GM12878 (cell line): ENCODE measurements around the gene MR1. TPM values are rescaled to one million over a fixed set of nuclear protein-coding genes. Genes with fewer than 3 reads are reported as not detected.

ENCODE experiments used
- ATAC-seq: fragments of 200-7000 bp; cut with Tn5 transposase; 3 replicates; pipeline ENCODE4 v1.9.1; 2020; ENCODE audit warnings: mild to moderate bottlenecking, moderate library complexity
- BruUV-seq: library from RNA; stranded (reverse); fragments of 400-500 nt; replicated peaks from 2 replicates; lab custom pipeline; 2021; lab: Mats Ljungman, UMichigan
- CTCF ChIA-PET: fragments of 300-600 bp; sonication (Branson Sonifier 250); formaldehyde crosslinking; extraction: SDS; loops from one replicate; lab custom pipeline; 2021; ENCODE audit warnings: inconsistent platforms; lab: Yijun Ruan, JAX
- POLR2A ChIA-PET: fragments of 350-600 bp; formaldehyde crosslinking; extraction: SDS; loops from one replicate; lab custom pipeline; 2021; ENCODE audit warnings: inconsistent platforms; lab: Charles Lee
- RAD21 ChIA-PET: fragments of 300-600 bp; sonication (Branson Sonifier 250); formaldehyde crosslinking; loops from one replicate; lab custom pipeline; 2023; ENCODE audit warnings: antibody characterized with exemption; ENCODE audit not compliant: unreplicated experiment; lab: Charles Lee
- SMC1A ChIA-PET: fragments of 300-600 bp; sonication (Branson Sonifier 250); formaldehyde crosslinking; loops from one replicate; lab custom pipeline; 2023; ENCODE audit not compliant: unreplicated experiment, uncharacterized antibody; lab: Charles Lee
- DNase-seq: peaks from one replicate; pipeline ENCODE4 v3.0.0-alpha.2; 2011; ENCODE audit warnings: low read depth, low spot score
- FAIRE-seq: peaks from 3 replicates; lab custom pipeline; 2011; peaks lifted over from hg19 to GRCh38; lab: Jason Lieb, UNC
- H2AFZ ChIP-seq: 2 replicates; pipeline ENCODE4 v1.6.0; 2011; ENCODE audit warnings: low read depth, low read length, control low read depth; ENCODE audit not compliant: control insufficient read depth
- H3K27ac ChIP-seq: 2 replicates; pipeline ENCODE4 v1.5.1; 2011; ENCODE audit warnings: control low read depth; ENCODE audit not compliant: control insufficient read depth, insufficient read depth
- H3K27me3 ChIP-seq, 2 experiments: replicated peaks in 1 of 2; 2 replicates each; pipeline versions ENCODE4 v1.6.0 to v1.6.1; 2011; ENCODE audit warnings: low read length in 1 of 2; ENCODE audit not compliant: control insufficient read depth in 2 of 2, insufficient read depth in 2 of 2
- H3K36me3 ChIP-seq, 2 experiments: 2 replicates each; pipeline ENCODE4 v1.5.1; 2011; ENCODE audit warnings: low read length in 1 of 2; ENCODE audit not compliant: control insufficient read depth in 2 of 2, insufficient read depth in 2 of 2
- H3K4me1 ChIP-seq: 2 replicates; pipeline ENCODE4 v1.6.1; 2011; ENCODE audit warnings: mild to moderate bottlenecking, low read length, moderate library complexity, mixed read lengths; ENCODE audit not compliant: control insufficient read depth, insufficient read depth
- H3K4me2 ChIP-seq: 2 replicates; pipeline ENCODE4 v1.6.0; 2011; ENCODE audit warnings: control low read depth; ENCODE audit not compliant: control insufficient read depth, insufficient read depth
- H3K4me3 ChIP-seq: fragments of 200-600 bp; sonication (generic); 2 replicates; pipeline ENCODE4 v1.5.1; 2016
- H3K79me2 ChIP-seq: 2 replicates; pipeline ENCODE4 v1.6.0; 2011; ENCODE audit warnings: low read length; ENCODE audit not compliant: control insufficient read depth, insufficient read depth
- H3K9ac ChIP-seq: 2 replicates; pipeline ENCODE4 v1.8.0; 2011; ENCODE audit warnings: low read length, control low read depth, mixed read lengths; ENCODE audit not compliant: control insufficient read depth, insufficient read depth
- H3K9me3 ChIP-seq: replicated peaks from 3 replicates; pipeline ENCODE4 v1.5.1; 2011; ENCODE audit warnings: mild to moderate bottlenecking, low read length; ENCODE audit not compliant: control insufficient read depth, insufficient read depth
- H4K20me1 ChIP-seq: 2 replicates; pipeline ENCODE4 v1.6.0; 2011; ENCODE audit not compliant: control insufficient read depth, insufficient read depth
- ATF7 ChIP-seq: fragments of 450-650 bp; IDR thresholded peaks from 2 replicates; pipeline ENCODE4 v1.6.1; 2016; ENCODE audit warnings: low read depth, mild to moderate bottlenecking
- BHLHE40 ChIP-seq, 2 experiments: fragments of 450-650 bp in 1 of 2; IDR thresholded peaks; 2 replicates each; pipeline ENCODE4 v1.6.1; 2011 to 2017; ENCODE audit warnings: low read depth in 2 of 2, borderline replicate concordance in 1 of 2, improper control_type of control experiment in 1 of 2, low read length in 1 of 2, mild to moderate bottlenecking in 1 of 2
- CHD2 ChIP-seq: IDR thresholded peaks from 2 replicates; pipeline ENCODE4 v1.6.1; 2011; ENCODE audit warnings: low read depth, low read length, improper control_type of control experiment, borderline replicate concordance
- HCFC1 ChIP-seq: fragments of 150-350 bp; IDR thresholded peaks from 2 replicates; pipeline ENCODE4 v1.6.1; 2014; ENCODE audit warnings: low read length
- IKZF2 ChIP-seq, 2 experiments: fragments of 450-650 bp; IDR thresholded peaks; 2 replicates each; pipeline ENCODE4 v1.6.1; 2017; ENCODE audit warnings: mild to moderate bottlenecking in 2 of 2, moderate library complexity in 2 of 2
- MTA2 ChIP-seq: fragments of 450-650 bp; IDR thresholded peaks from 2 replicates; pipeline ENCODE4 v1.6.1; 2016; ENCODE audit warnings: low read depth, mild to moderate bottlenecking, moderate library complexity
- MYC ChIP-seq: IDR thresholded peaks from 2 replicates; pipeline ENCODE4 v1.6.1; 2011; ENCODE audit warnings: mild to moderate bottlenecking, low read length, moderate library complexity, inconsistent platforms; ENCODE audit not compliant: insufficient read depth, insufficient replicate concordance, insufficient read length, severe bottlenecking
- NBN ChIP-seq: fragments of 450-650 bp; IDR thresholded peaks from 2 replicates; pipeline ENCODE4 v1.6.1; 2016
- NFIC ChIP-seq: IDR thresholded peaks from 2 replicates; pipeline ENCODE4 v1.6.1; 2012; ENCODE audit warnings: low read depth, mild to moderate bottlenecking, inconsistent platforms, low read length, moderate library complexity
- NFYA ChIP-seq: IDR thresholded peaks from 2 replicates; pipeline ENCODE4 v1.6.1; 2011; ENCODE audit warnings: low read depth, mild to moderate bottlenecking, low read length, improper control_type of control experiment, borderline replicate concordance
- PKNOX1 ChIP-seq: fragments of 450-650 bp; IDR thresholded peaks from 2 replicates; pipeline ENCODE4 v1.6.1; 2016; ENCODE audit warnings: mild to moderate bottlenecking
- RELA ChIP-seq: fragments of 450-650 bp; IDR thresholded peaks from 2 replicates; pipeline ENCODE4 v1.8.0; 2014; ENCODE audit warnings: borderline replicate concordance; ENCODE audit not compliant: partially characterized antibody
- RELB ChIP-seq: fragments of 450-650 bp; IDR thresholded peaks from 2 replicates; pipeline ENCODE4 v1.6.1; 2017; ENCODE audit warnings: low read depth, mild to moderate bottlenecking, moderate library complexity
- RUNX3 ChIP-seq: IDR thresholded peaks from 2 replicates; pipeline ENCODE4 v1.6.1; 2012; ENCODE audit warnings: low read length, inconsistent platforms
- SPI1 ChIP-seq: IDR thresholded peaks from 2 replicates; pipeline ENCODE4 v1.6.1; 2011; ENCODE audit warnings: low read depth, mild to moderate bottlenecking, low read length, moderate library complexity, borderline replicate concordance; ENCODE audit not compliant: insufficient read depth
- TCF7 ChIP-seq: IDR thresholded peaks from 2 replicates; pipeline ENCODE4 v1.6.1; 2014; ENCODE audit warnings: antibody characterized with exemption, borderline replicate concordance
- ZNF274 ChIP-seq: IDR thresholded peaks from one replicate; pipeline ENCODE4 v1.8.0; 2011; ENCODE audit not compliant: insufficient read length, insufficient read depth
- ZNF384 ChIP-seq: IDR thresholded peaks from 2 replicates; pipeline ENCODE4 v1.6.1; 2012; ENCODE audit warnings: low read depth, mild to moderate bottlenecking, low read length, improper control_type of control experiment, borderline replicate concordance
- WGBS: methylation state at CpG from one replicate; pipeline ENCODE4 v1.1.6; 2016; ENCODE audit warnings: low lambda C conversion rate; ENCODE audit not compliant: insufficient replicate concordance, insufficient coverage; ENCODE audit errors: missing lambda C conversion rate; 5-methylcytosine and 5-hydroxymethylcytosine counted together
- in situ Hi-C: fragments of 300-500 bp; cut with MboI; formaldehyde crosslinking; loops from 9 replicates; pipeline ENCODE4 v1.14.3; 2018; ENCODE audit warnings: mixed read lengths
- intact Hi-C: fragments of 100-400 bp; cut with micrococcal nuclease; formaldehyde crosslinking; loops from one replicate; pipeline ENCODE4 v1.14.2; 2022; ENCODE audit not compliant: unreplicated experiment
- polyA plus RNA-seq, 11 experiments: library from polyadenylated mRNA; depleted of rRNA in 4 of 11; unstranded in 6 of 11; stranded (reverse) in 5 of 11; fragments of >200 nt; fragmentation: Nextera tagmentation in 4 of 11; fragmentation: Illumina TruSeq in 1 of 11; extraction: Ambion mirVana in 4 of 11; extraction: Trizol in 1 of 11; gene quantifications; 1 replicate in 1 of 11; 2 replicates in 10 of 11; pipeline versions ENCODE4 v1.2.1 to v1.2.3, GENCODE V29; 2011 to 2016; ENCODE audit warnings: inconsistent platforms in 2 of 11, missing spikeins in 2 of 11, low read depth in 1 of 11
- total RNA-seq, 4 experiments: library from RNA; depleted of rRNA in 3 of 4; stranded (reverse); fragments of >200 nt in 3 of 4; fragmentation: Illumina TruSeq in 1 of 4; extraction: Trizol in 1 of 4; gene quantifications; 2 replicates each; pipeline versions ENCODE4 v1.2.1 to v1.2.3, GENCODE V29; 2013 to 2021
- TF ChIP-seq, protein P1 (sequence below): fragments of 450-650 bp; formaldehyde crosslinking; IDR thresholded peaks from 2 replicates; pipeline ENCODE4 v1.5.0; 2022; ENCODE audit warnings: mild to moderate bottlenecking, missing genetic modification characterization

MR1 gene
- total and polyA plus RNA-seq, 10 of the 15 experiments (the other 5 are each of a cell fraction or from before 2014, with no cell fraction given) = 24.7 to 65.9 (median 30.9) TPM

DNA sequence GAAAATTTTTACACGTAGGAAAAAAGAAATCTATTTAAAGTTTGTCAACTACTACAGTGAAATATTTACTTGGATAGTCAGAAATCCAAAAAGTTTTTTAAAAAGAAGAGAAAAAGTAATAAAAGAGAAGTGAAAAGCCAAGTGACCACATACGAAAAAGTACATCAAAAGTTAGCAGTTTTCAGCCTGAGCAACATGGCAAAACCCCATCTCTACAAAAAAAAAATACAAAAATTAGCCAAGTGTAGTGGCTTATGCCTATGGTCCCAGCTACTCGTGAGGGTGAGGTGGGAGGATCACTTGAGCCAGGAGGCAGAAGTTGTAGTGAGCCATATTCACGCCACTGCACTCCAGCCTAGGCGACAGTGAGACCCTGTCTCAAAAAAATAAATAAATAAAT, 5.2 kb upstream of the MR1 start:
- ChIA-PET SMC1A (interaction anchor here (1.1 to 2.2 kb wide), 7 partner anchors 9 to 114 kb away, joined by 3 to 10 read pairs (median 4); no protein-coding TSS in a partner anchor), RAD21 (interaction anchor here (1.5 to 1.7 kb wide), 2 partner anchors 51 to 114 kb away, joined by 3 read pairs; no protein-coding TSS in a partner anchor), POLR2A (interaction anchor here (0.8 to 1.0 kb wide), 2 partner anchors 8 to 14 kb away, joined by 3 to 8 read pairs; no protein-coding TSS in a partner anchor), CTCF (interaction anchor here (0.7 to 2.1 kb wide), 4 partner anchors 10 to 167 kb away, joined by 3 to 9 read pairs (median 4); no protein-coding TSS in a partner anchor)
- no peaks in the 10 kb centered on the region for H3K36me3 ChIP-seq
- no peak overlapping the region; the same call in 1 of the 2 replicates for H3K4me2 ChIP-seq
- no peak overlapping the region for H3K4me3 ChIP-seq
- BruUV-seq = no TSS peak
- no peaks in the 10 kb centered on the region for H3K27me3 ChIP-seq
- no peaks in the 10 kb centered on the region for H4K20me1 ChIP-seq
- 26% methylated on average over 5 of the region's 5 CpGs for WGBS
- ATAC-seq = peak; percentile 67
- peak; percentile 31 for FAIRE-seq
- intact Hi-C loops (no loop called here), in situ Hi-C loops (no loop called here)
- DNase-seq = no peak
- H3K27ac ChIP-seq = no peak overlapping the region
- no peaks in the 10 kb centered on the region for H3K79me2 ChIP-seq
- H3K9me3 ChIP-seq = no peaks in the 10 kb centered on the region
- H3K4me1 ChIP-seq = peaks cover 22% of the 10 kb centered on the region
- no peak overlapping the region for H3K9ac ChIP-seq
- no peak overlapping the region for H2AFZ ChIP-seq
- TF ChIP-seq NFIC (peak; percentile 68), ZNF274 (no peak), NBN (peak; percentile 57; the same call in 1 of the 2 replicates), IKZF2 (IDR thresholded peaks at IDR 0.05) (peak; percentile 25 to 48; a peak in 2 of 4 replicates), RELB (peak; percentile 43; the same call in 1 of the 2 replicates), ATF7 (peak; percentile 41; the same call in 1 of the 2 replicates), CHD2 (no peak), RELA (no peak), ZNF384 (peak; percentile 63; the same call in 1 of the 2 replicates), MTA2 (peak; percentile 52; the same call in 1 of the 2 replicates), PKNOX1 (no peak), MYC (no peak), NFYA (no peak), RUNX3 (peak; percentile 83), HCFC1 (no peak), BHLHE40 (IDR thresholded peaks at IDR 0.05; ENCODE audit: borderline replicate concordance in 1 of 2, low read depth in 2 of 2, low read length in 1 of 2) (peak in 1 of 2 experiments; percentile 10; a peak in 1 of 4 replicates), TCF7 (0 out of 2 replicates have a peak, but pooled peaks have one; percentile 52), SPI1 (peak; percentile 73)
- TF ChIP-seq, protein P1, sequence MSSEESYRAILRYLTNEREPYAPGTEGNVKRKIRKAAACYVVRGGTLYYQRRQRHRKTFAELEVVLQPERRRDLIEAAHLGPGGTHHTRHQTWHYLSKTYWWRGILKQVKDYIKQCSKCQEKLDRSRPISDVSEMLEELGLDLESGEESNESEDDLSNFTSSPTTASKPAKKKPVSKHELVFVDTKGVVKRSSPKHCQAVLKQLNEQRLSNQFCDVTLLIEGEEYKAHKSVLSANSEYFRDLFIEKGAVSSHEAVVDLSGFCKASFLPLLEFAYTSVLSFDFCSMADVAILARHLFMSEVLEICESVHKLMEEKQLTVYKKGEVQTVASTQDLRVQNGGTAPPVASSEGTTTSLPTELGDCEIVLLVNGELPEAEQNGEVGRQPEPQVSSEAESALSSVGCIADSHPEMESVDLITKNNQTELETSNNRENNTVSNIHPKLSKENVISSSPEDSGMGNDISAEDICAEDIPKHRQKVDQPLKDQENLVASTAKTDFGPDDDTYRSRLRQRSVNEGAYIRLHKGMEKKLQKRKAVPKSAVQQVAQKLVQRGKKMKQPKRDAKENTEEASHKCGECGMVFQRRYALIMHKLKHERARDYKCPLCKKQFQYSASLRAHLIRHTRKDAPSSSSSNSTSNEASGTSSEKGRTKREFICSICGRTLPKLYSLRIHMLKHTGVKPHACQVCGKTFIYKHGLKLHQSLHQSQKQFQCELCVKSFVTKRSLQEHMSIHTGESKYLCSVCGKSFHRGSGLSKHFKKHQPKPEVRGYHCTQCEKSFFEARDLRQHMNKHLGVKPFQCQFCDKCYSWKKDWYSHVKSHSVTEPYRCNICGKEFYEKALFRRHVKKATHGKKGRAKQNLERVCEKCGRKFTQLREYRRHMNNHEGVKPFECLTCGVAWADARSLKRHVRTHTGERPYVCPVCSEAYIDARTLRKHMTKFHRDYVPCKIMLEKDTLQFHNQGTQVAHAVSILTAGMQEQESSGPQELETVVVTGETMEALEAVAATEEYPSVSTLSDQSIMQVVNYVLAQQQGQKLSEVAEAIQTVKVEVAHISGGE = no peak
